Omental fat pad (tissue), 4 donors: Measurements from ENCODE around the gene MMUT. TPM values are rescaled to one million over a fixed set of nuclear protein-coding genes. Genes with fewer than 3 reads are reported as not detected.
"Not testable (repeated sequence)": the region's sequence is repeated elsewhere in the genome, so short reads cannot be mapped to it uniquely, and the experiment has no call there.

Experiments
- ATAC-seq: fragments of 150-250 bp; one replicate; pipeline ENCODE4 v1.9.1; 2016; ENCODE audit warnings: mild to moderate bottlenecking, moderate library complexity; ENCODE audit not compliant: low FRiP score
- DNase-seq: peaks from one replicate; pipeline ENCODE4 v3.0.0-alpha.2; 2019; ENCODE audit warnings: low spot score
- total RNA-seq, 4 donors: library from RNA; depleted of rRNA; stranded (reverse); fragments of >200 nt; gene quantifications; one replicate each; pipeline ENCODE4 v1.1.0, GENCODE V29; 2016
- TF ChIP-seq, protein P1 (sequence below), 3 donors: fragments of 450-650 bp; IDR thresholded peaks; one replicate each; pipeline ENCODE4 v1.5.1; 2016 to 2017; ENCODE audit warnings: antibody characterized with exemption in 3 of 3, mild to moderate bottlenecking in 3 of 3, moderate library complexity in 2 of 3

The MMUT gene
- total RNA-seq, 4 donors from 2014 or later = 10.8 to 18.1 (median 15.4) TPM

DNA sequence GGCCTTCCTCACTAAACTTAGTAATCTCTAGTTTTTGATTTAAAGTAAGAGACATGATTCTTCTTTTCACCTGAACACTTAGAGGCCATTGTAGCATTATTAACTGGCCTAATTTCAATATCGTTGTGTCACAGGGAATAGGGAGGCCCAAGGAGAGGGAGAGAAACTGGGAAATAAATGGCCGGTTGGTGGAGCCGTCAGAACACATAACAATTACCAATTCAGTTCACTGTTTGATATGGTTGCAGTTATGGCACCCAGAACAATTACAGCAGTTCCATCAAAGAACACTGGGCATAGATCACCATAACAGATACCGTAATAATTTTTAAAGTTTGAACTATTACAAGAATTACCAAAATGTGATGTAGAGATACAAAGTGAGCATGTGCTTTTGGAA lies 27.6 kb upstream of the MMUT start:
- DNase-seq (no peak), ATAC-seq (no peak)
- TF ChIP-seq, protein P1, sequence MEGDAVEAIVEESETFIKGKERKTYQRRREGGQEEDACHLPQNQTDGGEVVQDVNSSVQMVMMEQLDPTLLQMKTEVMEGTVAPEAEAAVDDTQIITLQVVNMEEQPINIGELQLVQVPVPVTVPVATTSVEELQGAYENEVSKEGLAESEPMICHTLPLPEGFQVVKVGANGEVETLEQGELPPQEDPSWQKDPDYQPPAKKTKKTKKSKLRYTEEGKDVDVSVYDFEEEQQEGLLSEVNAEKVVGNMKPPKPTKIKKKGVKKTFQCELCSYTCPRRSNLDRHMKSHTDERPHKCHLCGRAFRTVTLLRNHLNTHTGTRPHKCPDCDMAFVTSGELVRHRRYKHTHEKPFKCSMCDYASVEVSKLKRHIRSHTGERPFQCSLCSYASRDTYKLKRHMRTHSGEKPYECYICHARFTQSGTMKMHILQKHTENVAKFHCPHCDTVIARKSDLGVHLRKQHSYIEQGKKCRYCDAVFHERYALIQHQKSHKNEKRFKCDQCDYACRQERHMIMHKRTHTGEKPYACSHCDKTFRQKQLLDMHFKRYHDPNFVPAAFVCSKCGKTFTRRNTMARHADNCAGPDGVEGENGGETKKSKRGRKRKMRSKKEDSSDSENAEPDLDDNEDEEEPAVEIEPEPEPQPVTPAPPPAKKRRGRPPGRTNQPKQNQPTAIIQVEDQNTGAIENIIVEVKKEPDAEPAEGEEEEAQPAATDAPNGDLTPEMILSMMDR (IDR thresholded peaks at IDR 0.05) = no peak

DNA sequence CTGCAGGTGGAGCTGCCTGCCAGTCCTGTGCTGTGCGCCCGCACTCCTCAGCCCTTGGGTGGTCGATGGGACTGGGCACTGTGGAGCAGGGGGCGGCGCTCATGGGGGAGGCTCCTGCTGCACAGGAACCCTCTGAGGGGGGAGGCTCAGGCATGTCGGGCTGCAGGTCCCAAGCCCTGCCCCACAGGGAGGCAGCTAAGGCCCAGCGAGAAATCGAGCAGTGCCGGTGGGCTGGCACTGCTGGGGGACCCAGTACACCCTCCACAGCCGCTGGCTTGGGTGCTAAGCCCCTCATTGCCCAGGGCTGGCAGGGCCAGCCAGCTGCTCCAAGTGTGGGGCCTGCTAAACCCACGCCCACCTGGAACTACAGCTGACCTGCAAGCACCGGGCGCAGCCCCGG lies 20.3 kb upstream of the MMUT start:
- not testable (repeated sequence) for DNase-seq, ATAC-seq

DNA sequence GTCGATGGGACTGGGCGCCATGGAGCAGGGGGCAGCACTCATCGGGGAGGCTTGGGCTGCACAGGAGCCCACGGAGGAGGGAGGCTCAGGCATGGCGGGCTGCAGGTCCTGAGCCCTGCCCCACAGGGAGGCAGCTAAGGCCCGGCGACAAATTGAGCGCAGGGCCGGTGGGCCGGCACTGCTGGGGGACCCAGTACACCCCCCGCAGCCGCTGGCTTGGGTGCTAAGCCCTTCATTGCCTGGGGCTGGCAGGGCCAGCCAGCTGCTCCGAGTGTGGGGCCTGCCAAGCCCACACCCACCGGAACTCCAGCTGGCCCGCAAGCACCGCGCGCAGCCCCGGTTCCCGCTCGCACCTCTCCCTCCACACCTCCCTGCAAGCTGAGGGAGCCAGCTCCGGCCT lies 18.8 kb upstream of the MMUT start:
- DNase-seq, ATAC-seq: not testable (repeated sequence)

DNA sequence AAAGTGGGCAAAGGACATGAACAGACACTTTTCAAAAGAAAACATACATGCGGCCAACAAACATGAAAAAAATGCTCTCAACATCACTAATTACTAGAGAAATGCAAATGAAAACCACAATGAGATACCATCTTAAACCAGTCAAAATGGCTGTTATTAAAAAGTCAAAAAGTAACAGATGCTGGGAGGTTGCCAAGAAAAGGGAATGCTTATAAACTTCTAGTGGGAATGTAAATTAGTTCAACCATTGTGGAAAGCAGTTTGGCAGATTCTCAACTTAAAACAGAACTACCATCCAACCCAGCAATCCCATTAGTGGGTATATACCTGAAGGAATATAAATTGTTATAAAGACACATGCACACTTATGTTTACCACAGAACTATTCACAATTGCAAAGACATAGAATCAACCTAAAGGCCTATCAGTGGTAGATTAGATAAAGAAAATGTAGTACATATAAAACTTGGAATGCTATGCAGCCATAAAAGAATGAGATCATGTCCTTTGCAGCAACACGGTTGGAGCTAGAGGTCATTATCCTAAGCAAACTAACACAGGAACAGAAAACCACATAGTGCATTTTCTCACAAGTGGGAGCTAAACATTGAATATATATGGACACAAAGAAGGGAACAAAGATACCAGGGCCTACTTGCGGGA lies 16.4 kb upstream of the MMUT start:
- DNase-seq = no peak
- ATAC-seq = no peak
- TF ChIP-seq, protein P1 (IDR thresholded peaks at IDR 0.05) = no peak

DNA sequence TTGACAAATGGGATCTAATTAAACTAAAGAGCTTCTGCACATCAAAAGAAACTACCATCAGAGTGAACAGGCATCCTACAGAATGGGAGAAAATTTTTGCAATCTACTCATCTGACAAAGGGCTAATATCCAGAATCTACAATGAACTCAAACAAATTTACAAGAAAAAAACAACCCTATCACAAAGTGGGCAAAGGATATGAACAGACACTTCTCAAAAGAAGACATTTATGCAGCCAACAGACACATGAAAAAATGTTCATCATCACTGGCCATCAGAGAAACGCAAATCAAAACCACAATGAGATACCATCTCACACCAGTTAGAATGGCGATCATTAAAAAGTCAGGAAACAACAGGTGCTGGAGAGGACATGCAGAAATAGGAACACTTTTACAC lies 13.5 kb upstream of the MMUT start:
- not testable (repeated sequence) for ATAC-seq, DNase-seq

DNA sequence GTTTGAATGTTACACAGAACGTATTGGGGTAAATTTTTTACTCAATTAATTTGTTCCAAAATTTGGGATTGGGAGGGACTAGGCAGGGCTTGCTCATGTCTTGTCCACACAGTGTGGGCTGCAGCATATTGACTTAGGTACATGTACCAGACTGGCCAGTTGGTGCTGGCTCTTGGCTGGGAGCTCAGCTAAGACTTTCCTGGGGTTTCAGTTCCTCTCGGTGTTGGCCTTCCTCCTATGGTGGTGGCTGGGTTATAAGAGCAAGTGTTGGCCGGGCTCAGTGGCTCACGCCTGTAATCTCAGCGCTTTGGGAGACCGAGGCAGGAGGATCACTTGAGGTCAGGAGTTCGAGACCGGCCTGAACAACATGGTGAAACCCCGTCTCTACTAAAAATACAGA lies 5.0 kb upstream of the MMUT start:
- DNase-seq (no peak), ATAC-seq (no peak)
- TF ChIP-seq, protein P1 (IDR thresholded peaks at IDR 0.05) = no peak

DNA sequence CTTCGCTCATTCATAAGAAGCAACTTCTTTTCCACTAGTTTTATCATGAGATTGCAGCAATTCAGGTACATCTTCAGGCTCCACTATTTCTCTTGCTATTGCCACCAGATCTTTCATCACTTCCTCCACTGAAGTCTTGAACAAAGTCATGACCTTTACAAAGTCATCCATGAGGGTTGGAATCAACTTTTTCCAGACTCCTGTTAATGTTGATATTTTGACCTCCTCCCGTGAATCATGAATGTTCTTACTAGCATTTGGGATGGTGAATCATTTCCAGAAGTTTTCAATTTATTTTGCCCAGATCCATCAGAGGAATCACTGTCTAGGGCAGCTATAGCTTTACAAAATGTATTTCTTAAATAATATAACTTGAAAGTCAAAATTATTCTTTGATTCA lies 1.6 kb upstream of the MMUT start:
- no peak for DNase-seq
- TF ChIP-seq, protein P1 (IDR thresholded peaks at IDR 0.05) = no peak
- no peak for ATAC-seq

DNA sequence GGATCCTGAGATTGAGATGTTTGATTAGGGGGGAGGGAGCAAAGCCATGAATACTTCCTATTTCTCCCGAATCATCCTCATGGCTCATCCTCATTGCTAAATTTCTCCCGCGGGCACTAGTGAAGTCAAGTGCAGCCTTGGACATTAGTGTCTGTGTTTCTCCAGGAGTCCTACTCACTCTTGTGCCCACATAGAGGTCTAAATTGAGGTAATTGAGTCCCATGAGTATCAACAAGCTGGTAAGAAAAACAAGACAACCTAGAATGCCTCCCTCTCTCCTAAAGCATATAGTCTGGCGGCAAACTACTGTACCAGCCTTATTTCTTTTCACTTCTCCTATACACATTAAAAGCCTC lies 537 bp upstream of the MMUT start:
- ATAC-seq (no peak), DNase-seq (no peak)

More for the DNA sequence above, 537 bp upstream of the MMUT start:
- TF ChIP-seq, protein P1 (IDR thresholded peaks at IDR 0.05) = no peak
